Transverse colon (tissue), 4 donors: ENCODE data around the gene CDKN2D. TPM values are rescaled to one million over a fixed set of nuclear protein-coding genes. Genes with fewer than 3 reads are reported as not detected.

Source experiments
- DNase-seq: peaks from one replicate; pipeline ENCODE4 v3.0.0-alpha.2; 2019
- H3K27ac ChIP-seq, 4 donors: fragments of 200-600 bp; sonication (generic); 2 replicates each; pipeline ENCODE4 v1.5.1; 2016 to 2018; ENCODE audit warnings: inconsistent platforms in 4 of 4
- H3K27me3 ChIP-seq: fragments of 200-600 bp; sonication (generic); 2 replicates; pipeline ENCODE4 v1.5.1; 2017; ENCODE audit warnings: inconsistent platforms
- H3K36me3 ChIP-seq, 4 donors: fragments of 200-600 bp; sonication (generic); 2 replicates each; pipeline ENCODE4 v1.5.1; 2017 to 2019; ENCODE audit warnings: inconsistent platforms in 4 of 4
- H3K4me1 ChIP-seq, 4 donors: fragments of 200-600 bp; sonication (generic); 2 replicates each; pipeline ENCODE4 v1.5.1; 2017 to 2020; ENCODE audit warnings: inconsistent platforms in 4 of 4
- H3K4me3 ChIP-seq, 4 donors: fragments of 200-600 bp; sonication (generic); 1 replicate in 1 of 4; 2 replicates in 3 of 4; pipeline versions ENCODE4 v1.5.1 to v1.6.1; 2017 to 2019; ENCODE audit warnings: inconsistent platforms in 4 of 4
- H3K9me3 ChIP-seq, 2 donors: fragments of 200-600 bp; sonication (generic); 2 replicates each; pipeline ENCODE4 v1.5.1; 2017 to 2019; ENCODE audit warnings: inconsistent platforms in 2 of 2
- CTCF ChIP-seq, 5 experiments: fragments of 200-600 bp in 3 of 5; fragments of 450-650 bp in 2 of 5; sonication (generic) in 3 of 5; IDR thresholded peaks; 1 replicate in 2 of 5; 2 replicates in 3 of 5; pipeline ENCODE4 v1.5.1; 2016 to 2017; ENCODE audit warnings: antibody characterized with exemption in 5 of 5, inconsistent platforms in 3 of 5, mild to moderate bottlenecking in 2 of 5, moderate library complexity in 1 of 5
- EP300 ChIP-seq: sonication (generic); formaldehyde crosslinking; IDR thresholded peaks from one replicate; pipeline ENCODE4 v1.6.1; 2017; ENCODE audit warnings: antibody characterized with exemption, low read depth
- POLR2A ChIP-seq: fragments of 450-650 bp; IDR thresholded peaks from one replicate; pipeline ENCODE4 v1.6.1; 2016; ENCODE audit warnings: antibody characterized with exemption, mild to moderate bottlenecking, moderate library complexity
- POLR2AphosphoS5 ChIP-seq, 3 donors: sonication (generic); formaldehyde crosslinking; IDR thresholded peaks; one replicate each; pipeline ENCODE4 v1.6.1; 2016; ENCODE audit warnings: antibody characterized with exemption in 3 of 3
- WGBS, 2 donors: methylation state at CpG; one replicate each; pipeline ENCODE4 v1.1.5; 2018; ENCODE audit warnings: low coverage in 1 of 2; 5-methylcytosine and 5-hydroxymethylcytosine counted together
- in situ Hi-C, 4 donors: fragments of 200-750 bp; cut with MboI; loops; one replicate each; pipeline versions ENCODE4 v1.15.0 to v1.15.1; 2017; ENCODE audit warnings: low sequenced_read_pairs in 3 of 4, low pct_ligation_motif_present in 1 of 4, low pct_unique_long_range_greater_than_20kb in 1 of 4
- intact Hi-C: fragments of 100-400 bp; cut with DNase I; formaldehyde crosslinking; loops from one replicate; pipeline ENCODE4 v1.15.1; 2023; ENCODE audit warnings: low total_unique reads
- total RNA-seq, 4 donors: library from RNA; depleted of rRNA; stranded (reverse); fragments of >200 nt; gene quantifications; one replicate each; pipeline ENCODE4 v1.1.0, GENCODE V29; 2016

The CDKN2D gene
- total RNA-seq, 4 donors from 2014 or later: 4.9 to 11.4 (median 7.1) TPM

GRCh38 chr19:10549733-10550132, 19.0 kb downstream of the CDKN2D start:
- TF ChIP-seq CTCF (IDR thresholded peaks at IDR 0.05) (no peak), POLR2A (no peak)
- intact Hi-C loops (no loop called here), in situ Hi-C loops (no loop called here)
- Histone ChIP-seq H3K9me3 (no peaks in the 10 kb centered on the region), H3K36me3 (peaks cover 0 to 50% (median 15%) of the 10 kb centered on the region in 4 donors), H3K4me3 (no peak overlapping the region), H3K27ac (peak overlapping the region in 2 of 4 donors; percentile 35 to 58), H3K27me3 (no peaks in the 10 kb centered on the region), H3K4me1 (peaks cover 6 to 57% (median 23%) of the 10 kb centered on the region in 4 donors)
- 83 to 87% methylated on average over 1 to 7 of the region's 7 CpGs for WGBS, 2 donors
- DNase-seq: no peak

DNA sequence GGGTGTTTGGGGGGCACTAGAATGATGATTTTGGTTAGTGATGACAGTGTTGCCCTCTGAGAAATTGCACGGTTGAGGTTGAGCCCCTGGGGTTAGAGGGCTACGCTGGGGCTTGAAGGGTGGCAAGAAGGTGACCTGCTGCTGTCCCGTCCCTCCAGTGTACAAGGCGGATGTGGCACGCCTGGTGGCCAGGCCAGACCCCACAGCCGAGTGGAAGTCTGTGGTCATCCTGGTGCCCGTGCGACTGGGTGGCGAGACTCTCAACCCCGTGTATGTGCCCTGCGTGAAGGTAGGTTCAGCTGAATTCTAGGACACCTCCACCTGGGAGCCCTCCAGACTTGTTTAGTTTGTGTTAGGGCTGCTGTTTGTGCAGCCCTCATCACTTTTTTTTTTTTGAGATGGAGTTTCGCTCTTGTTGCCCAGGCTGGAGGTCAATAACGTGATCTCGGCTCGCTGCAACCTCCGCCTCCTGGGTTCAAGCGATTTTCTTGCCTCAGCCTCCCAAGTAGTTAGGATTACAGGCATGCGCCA, 20.0 kb downstream of the CDKN2D start:
- no peak overlapping the region for H3K4me3 ChIP-seq
- no peak overlapping the region for H3K27ac ChIP-seq
- peaks cover 0 to 47% (median 12%) of the 10 kb centered on the region in 4 donors for H3K36me3 ChIP-seq
- H3K4me1 ChIP-seq: peaks cover 8 to 60% (median 26%) of the 10 kb centered on the region in 4 donors
- WGBS, 2 donors: 94% methylated on average over 16 of the region's 18 CpGs; no CpG with 5 or more reads in 1 of the 2 donors
- no peaks in the 10 kb centered on the region for H3K9me3 ChIP-seq
- in situ Hi-C loops (no loop called here), intact Hi-C loops (no loop called here)
- no peaks in the 10 kb centered on the region for H3K27me3 ChIP-seq
- DNase-seq: no peak
- TF ChIP-seq CTCF (IDR thresholded peaks at IDR 0.05) (no peak), POLR2A (no peak), POLR2AphosphoS5 (IDR thresholded peaks at IDR 0.05) (no peak), EP300 (no peak)

DNA sequence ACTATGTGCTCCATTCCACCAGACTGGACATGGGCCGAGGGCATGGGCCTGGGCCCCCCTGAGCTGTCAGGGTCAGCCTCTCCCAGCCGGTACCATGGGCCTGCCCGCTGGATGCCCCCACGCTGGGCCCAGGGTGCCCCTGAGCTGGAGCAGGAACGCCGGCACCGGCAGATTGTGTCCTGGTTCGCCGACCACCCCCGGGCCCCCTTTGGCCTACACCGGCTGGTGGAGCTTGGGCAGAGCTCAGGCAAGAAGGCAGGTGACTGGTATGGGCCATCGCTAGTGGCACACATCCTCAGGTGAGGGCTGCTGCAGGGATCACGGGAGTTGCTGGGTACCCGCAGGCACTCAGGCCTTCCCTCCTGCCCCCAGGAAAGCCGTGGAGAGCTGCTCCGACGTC, 22.0 kb downstream of the CDKN2D start:
- H3K36me3 ChIP-seq: peaks cover 0 to 27% (median 4%) of the 10 kb centered on the region in 4 donors

GRCh38 chr19:10544753-10545251, 24.0 kb downstream of the CDKN2D start:
- peaks cover 4 to 31% (median 18%) of the 10 kb centered on the region in 4 donors for H3K4me1 ChIP-seq
- DNase-seq: no peak
- intact Hi-C loops (no loop called here), in situ Hi-C loops (no loop called here)
- peak overlapping the region; percentile 82 to 99 (median 94) for H3K4me3 ChIP-seq
- H3K27me3 ChIP-seq: no peaks in the 10 kb centered on the region
- peak overlapping the region; percentile 92 to 98 (median 96) for H3K27ac ChIP-seq
- H3K9me3 ChIP-seq: no peaks in the 10 kb centered on the region
- no peak for TF ChIP-seq POLR2A
- TF ChIP-seq POLR2AphosphoS5 (IDR thresholded peaks at IDR 0.05): peak in 1 of 3 donors; percentile 9
- WGBS, 2 donors: 47% methylated on average over 13 of the region's 23 CpGs; no CpG with 5 or more reads in 1 of the 2 donors
- H3K36me3 ChIP-seq: peaks cover 0 to 21% (median 4%) of the 10 kb centered on the region in 4 donors

More for the DNA sequence above, 22.0 kb downstream of the CDKN2D start:
- intact Hi-C loops: no loop called here
- in situ Hi-C loops: no loop called here
- Histone ChIP-seq H3K27me3 (no peaks in the 10 kb centered on the region), H3K9me3 (no peaks in the 10 kb centered on the region), H3K27ac (no peak overlapping the region), H3K4me3 (no peak overlapping the region), H3K4me1 (peaks cover 8 to 49% (median 22%) of the 10 kb centered on the region in 4 donors)
- WGBS, 2 donors: 97% methylated on average over 6 of the region's 17 CpGs; no CpG with 5 or more reads in 1 of the 2 donors
- TF ChIP-seq CTCF (IDR thresholded peaks at IDR 0.05) (no peak), POLR2A (no peak), EP300 (no peak), POLR2AphosphoS5 (IDR thresholded peaks at IDR 0.05) (no peak)
- no peak for DNase-seq
